NT2/D1 (cell line): ENCODE results near the gene GLT8D1.

ENCODE experiments used
- SUZ12 ChIP-seq: IDR thresholded peaks from 2 replicates; pipeline ENCODE4 v1.6.1; 2011; ENCODE audit not compliant: insufficient read length, insufficient read depth; ENCODE audit errors: extremely low read depth
- YY1 ChIP-seq: IDR thresholded peaks from 2 replicates; pipeline ENCODE4 v1.6.1; 2011; ENCODE audit not compliant: insufficient read length, insufficient read depth
- ZNF274 ChIP-seq: IDR thresholded peaks from 2 replicates; pipeline ENCODE4 v1.6.1; 2011; ENCODE audit warnings: mild to moderate bottlenecking, low read depth, low read length

DNA sequence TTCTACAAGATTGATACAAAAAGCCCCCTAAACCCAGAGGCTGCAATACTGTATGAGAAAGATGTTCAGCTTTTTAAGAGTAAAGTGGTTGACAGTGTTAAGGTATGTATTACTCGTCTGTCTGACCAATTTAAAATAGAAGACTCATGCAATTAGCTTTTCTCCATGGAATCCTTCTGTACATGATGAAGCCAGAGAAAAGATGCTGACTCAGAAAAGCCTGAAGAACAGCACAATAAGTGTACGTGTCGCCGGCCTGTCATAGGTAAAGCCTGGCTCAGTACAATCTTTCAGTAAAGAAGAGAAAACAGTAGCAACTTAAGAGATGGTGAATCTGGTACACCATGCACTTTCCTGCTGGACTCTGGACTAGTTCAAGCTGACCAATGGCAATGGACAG is 48.8 kb upstream of the GLT8D1 start:
- TF ChIP-seq YY1: no peak
- TF ChIP-seq ZNF274: no peak
- TF ChIP-seq SUZ12: no peak
